DMS53 (cell line): ENCODE results near the gene F7.

Experiments
- DNase-seq: peaks from one replicate; lab custom pipeline; 2025; lab: John Stamatoyannopoulos, UW

The F7 gene

GRCh38 chr13:113086991-113087922 lies 18.3 kb upstream of the F7 start:
- no peak for DNase-seq

GRCh38 chr13:113087923-113088690 lies 17.5 kb upstream of the F7 start:
- no peak for DNase-seq

- DNase-seq, result no peak
Observed at GRCh38 chr13:113088691-113089020, 16.9 kb upstream of the F7 start.

GRCh38 chr13:113089693-113090414 lies 15.7 kb upstream of the F7 start:
- DNase-seq, result no peak

- DNase-seq, result no peak
Observed at GRCh38 chr13:113090415-113090770, 15.2 kb upstream of the F7 start.

- no peak for DNase-seq
Observed at GRCh38 chr13:113090806-113091205, 14.8 kb upstream of the F7 start.

- no peak for DNase-seq
Observed at GRCh38 chr13:113091211-113091771, 14.3 kb upstream of the F7 start.

GRCh38 chr13:113091891-113092775 lies 13.5 kb upstream of the F7 start:
- no peak for DNase-seq

GRCh38 chr13:113092776-113093579 lies 12.6 kb upstream of the F7 start:
- DNase-seq, result no peak

GRCh38 chr13:113093580-113094409 lies 11.8 kb upstream of the F7 start:
- DNase-seq, result no peak

- DNase-seq, result no peak
Observed at GRCh38 chr13:113094410-113094800, 11.2 kb upstream of the F7 start.

- no peak for DNase-seq
Observed at GRCh38 chr13:113095146-113096051, 10.2 kb upstream of the F7 start.

- DNase-seq, result no peak
Observed at GRCh38 chr13:113096052-113096744, 9.4 kb upstream of the F7 start.

- DNase-seq, result no peak
Observed at GRCh38 chr13:113096745-113097305, 8.8 kb upstream of the F7 start.

GRCh38 chr13:113097651-113098050 lies 7.9 kb upstream of the F7 start:
- DNase-seq, result no peak

- no peak for DNase-seq
Observed at GRCh38 chr13:113098162-113098732, 7.3 kb upstream of the F7 start.

GRCh38 chr13:113099142-113099541 lies 6.4 kb upstream of the F7 start:
- DNase-seq, result no peak
